ENCODE results near the gene SCG3. TPM values are rescaled to one million over a fixed set of nuclear protein-coding genes. Genes with fewer than 3 reads are reported as not detected.

SCG3 gene
- total and polyA plus RNA-seq, 2 donors from 2014 or later = 0.11 to 0.13 TPM

DNA sequence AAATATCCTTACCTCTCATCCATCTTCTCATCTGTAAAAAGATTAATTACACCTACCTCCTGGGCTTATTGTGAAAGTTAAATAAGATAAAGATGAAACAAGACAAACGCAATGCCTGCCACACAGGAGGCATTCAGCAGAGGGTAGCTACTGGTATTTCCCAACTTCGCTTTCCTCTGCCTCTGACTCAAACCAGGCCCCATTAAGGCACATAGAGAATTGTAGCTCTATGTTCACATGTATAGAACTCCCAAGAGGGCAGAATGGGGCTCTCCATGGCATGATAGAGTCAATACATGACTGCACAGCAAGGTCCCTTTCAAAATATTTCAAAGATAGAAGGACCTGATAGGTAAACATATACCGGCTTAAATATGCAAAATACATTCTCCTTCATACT is 54.8 kb downstream of the SCG3 start:
- H3K4me3 ChIP-seq (ENCODE audit: low read length in 3 of 3) = peak overlapping the region in 2 of 3 donors; percentile 57 to 59
- peaks cover 0 to 22% (median 0%) of the 10 kb centered on the region in 3 donors for H3K4me1 ChIP-seq (ENCODE audit: control insufficient read depth in 2 of 3, insufficient read depth in 2 of 3, low read depth in 1 of 3, low read length in 3 of 3)
- FAIRE-seq (no peak), DNase-seq (no peak)
- intact Hi-C loops (cut with DNase I) = no loop called here
- H3K9ac ChIP-seq (ENCODE audit: low read length in 3 of 3) = peak overlapping the region in 1 of 3 donors; percentile 74
- H3K27me3 ChIP-seq (ENCODE audit: control insufficient read depth, insufficient read depth, low read length) = no peaks in the 10 kb centered on the region
- no peak overlapping the region for H3K27ac ChIP-seq (ENCODE audit: low read depth in 2 of 2, low read length in 2 of 2)
- H3K9me3 ChIP-seq (ENCODE audit: control insufficient read depth in 2 of 3, insufficient read depth in 1 of 3, low read length in 3 of 3) = no peaks in the 10 kb centered on the region
- H3K36me3 ChIP-seq (ENCODE audit: control insufficient read depth in 2 of 3, insufficient read depth in 3 of 3, low read length in 3 of 3) = no peaks in the 10 kb centered on the region
- TF ChIP-seq, protein P1, sequence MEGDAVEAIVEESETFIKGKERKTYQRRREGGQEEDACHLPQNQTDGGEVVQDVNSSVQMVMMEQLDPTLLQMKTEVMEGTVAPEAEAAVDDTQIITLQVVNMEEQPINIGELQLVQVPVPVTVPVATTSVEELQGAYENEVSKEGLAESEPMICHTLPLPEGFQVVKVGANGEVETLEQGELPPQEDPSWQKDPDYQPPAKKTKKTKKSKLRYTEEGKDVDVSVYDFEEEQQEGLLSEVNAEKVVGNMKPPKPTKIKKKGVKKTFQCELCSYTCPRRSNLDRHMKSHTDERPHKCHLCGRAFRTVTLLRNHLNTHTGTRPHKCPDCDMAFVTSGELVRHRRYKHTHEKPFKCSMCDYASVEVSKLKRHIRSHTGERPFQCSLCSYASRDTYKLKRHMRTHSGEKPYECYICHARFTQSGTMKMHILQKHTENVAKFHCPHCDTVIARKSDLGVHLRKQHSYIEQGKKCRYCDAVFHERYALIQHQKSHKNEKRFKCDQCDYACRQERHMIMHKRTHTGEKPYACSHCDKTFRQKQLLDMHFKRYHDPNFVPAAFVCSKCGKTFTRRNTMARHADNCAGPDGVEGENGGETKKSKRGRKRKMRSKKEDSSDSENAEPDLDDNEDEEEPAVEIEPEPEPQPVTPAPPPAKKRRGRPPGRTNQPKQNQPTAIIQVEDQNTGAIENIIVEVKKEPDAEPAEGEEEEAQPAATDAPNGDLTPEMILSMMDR (IDR thresholded peaks at IDR 0.05; ENCODE audit: borderline replicate concordance, extremely low read depth, insufficient read depth) = no peak

DNA sequence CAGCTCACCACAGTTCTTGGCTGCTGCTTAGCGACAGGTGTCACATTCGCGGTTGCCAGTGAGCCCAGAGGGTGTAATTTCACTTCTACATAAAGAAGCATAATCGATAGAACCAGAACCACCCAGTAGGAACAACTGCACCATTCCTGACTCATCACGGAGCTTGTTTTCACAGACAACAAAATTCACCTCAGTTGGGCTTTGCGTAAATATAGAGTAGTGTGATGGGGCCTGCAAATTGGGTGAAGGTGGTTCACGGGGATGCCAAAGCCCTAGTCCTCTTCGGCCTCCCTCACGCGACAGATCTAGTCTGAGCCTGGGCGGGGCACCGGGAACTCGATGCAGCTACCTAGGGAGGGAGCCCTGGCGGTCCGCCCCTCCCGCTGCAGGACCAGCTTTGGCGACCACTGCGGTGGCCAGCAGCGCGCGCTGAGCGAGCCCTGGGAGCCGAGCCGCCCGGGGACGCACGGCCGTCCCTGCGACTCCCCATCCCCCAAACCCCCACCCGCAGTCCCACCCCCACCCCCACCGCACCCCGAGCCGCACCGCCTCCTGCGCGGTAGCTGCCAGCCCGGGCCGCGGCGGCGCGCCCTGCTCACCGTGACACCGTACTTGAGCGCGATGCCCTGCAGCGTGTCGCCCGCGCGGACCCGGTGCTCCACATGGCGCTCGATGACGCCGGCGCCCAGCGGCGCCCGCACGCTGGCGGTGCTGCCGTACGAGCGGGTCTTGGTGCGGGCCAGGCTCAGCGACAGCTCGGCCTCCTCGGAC is 55.6 kb downstream of the SCG3 start:
- FAIRE-seq = no peak
- intact Hi-C loops (cut with DNase I) = no loop called here
- DNase-seq = peak; percentile 35 to 80 (median 50)
- H3K9ac ChIP-seq (ENCODE audit: low read length in 3 of 3) = peak overlapping the region in 2 of 3 donors; percentile 8 to 74
- H3K36me3 ChIP-seq (ENCODE audit: control insufficient read depth in 2 of 3, insufficient read depth in 3 of 3, low read length in 3 of 3) = no peaks in the 10 kb centered on the region
- H3K9me3 ChIP-seq (ENCODE audit: control insufficient read depth in 2 of 3, insufficient read depth in 1 of 3, low read length in 3 of 3) = no peaks in the 10 kb centered on the region
- H3K4me1 ChIP-seq (ENCODE audit: control insufficient read depth in 2 of 3, insufficient read depth in 2 of 3, low read depth in 1 of 3, low read length in 3 of 3) = peaks cover 0 to 17% (median 0%) of the 10 kb centered on the region in 3 donors
- H3K4me3 ChIP-seq (ENCODE audit: low read length in 3 of 3) = peak overlapping the region; percentile 18 to 59 (median 57)
- TF ChIP-seq, protein P1 (IDR thresholded peaks at IDR 0.05; ENCODE audit: borderline replicate concordance, extremely low read depth, insufficient read depth) = no peak
- no peaks in the 10 kb centered on the region for H3K27me3 ChIP-seq (ENCODE audit: control insufficient read depth, insufficient read depth, low read length)
- peak overlapping the region; percentile 45 to 78 for H3K27ac ChIP-seq (ENCODE audit: low read depth in 2 of 2, low read length in 2 of 2)

DNA sequence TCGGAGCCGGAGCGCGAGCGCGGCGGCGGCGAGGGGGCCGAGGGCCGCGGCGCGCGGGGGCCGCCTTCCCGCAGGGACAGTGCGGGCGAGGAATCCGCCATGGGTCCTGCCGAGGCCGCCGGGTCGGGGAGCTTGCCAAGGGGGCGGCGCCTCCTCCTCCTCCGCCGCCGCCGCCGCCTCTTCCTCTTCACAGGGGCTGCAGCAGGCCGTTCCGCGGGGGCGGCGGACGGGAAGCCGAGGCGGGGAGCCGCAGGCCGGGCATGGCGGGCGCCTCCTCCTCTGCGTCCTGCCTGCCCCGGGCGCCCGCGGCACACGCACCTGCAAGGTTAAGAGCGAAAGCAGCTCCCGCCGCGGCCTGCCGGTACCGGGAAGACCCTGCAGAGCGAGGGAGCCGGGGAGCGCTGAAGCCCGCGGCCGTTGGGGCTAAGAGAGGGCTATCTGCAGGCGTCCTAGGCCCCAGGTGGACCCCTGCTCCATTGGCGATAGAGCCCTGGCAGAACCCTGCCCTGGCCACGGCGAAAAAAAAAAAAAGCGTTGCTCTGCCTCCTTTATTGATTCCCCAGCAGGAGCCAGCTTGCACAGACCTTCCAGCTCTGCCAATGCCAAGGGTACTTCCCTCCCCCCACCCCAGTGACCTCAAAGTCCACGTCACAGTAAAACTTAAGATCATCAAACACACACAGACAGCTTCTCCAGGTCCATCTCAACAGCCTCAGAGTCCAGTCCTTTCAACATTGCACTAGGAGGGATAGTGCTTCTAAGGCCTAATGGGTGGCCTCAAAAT is 56.4 kb downstream of the SCG3 start, which contains the start of gene LYSMD2:
LYSMD2 (minus strand) TSS at position 134 of the 784 bp plus-strand sequence; CDS start at position 101, 33 bp downstream.
- no peaks in the 10 kb centered on the region for H3K36me3 ChIP-seq (ENCODE audit: control insufficient read depth in 2 of 3, insufficient read depth in 3 of 3, low read length in 3 of 3)
- no peaks in the 10 kb centered on the region for H3K9me3 ChIP-seq (ENCODE audit: control insufficient read depth in 2 of 3, insufficient read depth in 1 of 3, low read length in 3 of 3)
- H3K27ac ChIP-seq (ENCODE audit: low read depth in 2 of 2, low read length in 2 of 2) = peak within 1 kb of the TSS; percentile 45 to 78
- TF ChIP-seq, protein P1 (IDR thresholded peaks at IDR 0.05; ENCODE audit: borderline replicate concordance, extremely low read depth, insufficient read depth) = no peak
- intact Hi-C loops (cut with DNase I) = no loop called here
- no peak for FAIRE-seq
- peak within 1 kb of the TSS in 2 of 3 donors; percentile 68 to 74 for H3K9ac ChIP-seq (ENCODE audit: low read length in 3 of 3)
- H3K27me3 ChIP-seq (ENCODE audit: control insufficient read depth, insufficient read depth, low read length) = no peaks in the 10 kb centered on the region
- peaks cover 0 to 11% (median 0%) of the 10 kb centered on the region in 3 donors for H3K4me1 ChIP-seq (ENCODE audit: control insufficient read depth in 2 of 3, insufficient read depth in 2 of 3, low read depth in 1 of 3, low read length in 3 of 3)
- peak; percentile 49 to 94 (median 72) for DNase-seq
- H3K4me3 ChIP-seq (ENCODE audit: low read length in 3 of 3) = peak within 1 kb of the TSS; percentile 18 to 59 (median 57)
